ENCODE results near the gene COX4I1. TPM values are rescaled to one million over a fixed set of nuclear protein-coding genes. Genes with fewer than 3 reads are reported as not detected.

COX4I1 gene
- total and polyA plus RNA-seq, 2 of the 8 experiments (the other 6 are each of a cell fraction or from before 2014, with no cell fraction given): 507 to 707 TPM

DNA sequence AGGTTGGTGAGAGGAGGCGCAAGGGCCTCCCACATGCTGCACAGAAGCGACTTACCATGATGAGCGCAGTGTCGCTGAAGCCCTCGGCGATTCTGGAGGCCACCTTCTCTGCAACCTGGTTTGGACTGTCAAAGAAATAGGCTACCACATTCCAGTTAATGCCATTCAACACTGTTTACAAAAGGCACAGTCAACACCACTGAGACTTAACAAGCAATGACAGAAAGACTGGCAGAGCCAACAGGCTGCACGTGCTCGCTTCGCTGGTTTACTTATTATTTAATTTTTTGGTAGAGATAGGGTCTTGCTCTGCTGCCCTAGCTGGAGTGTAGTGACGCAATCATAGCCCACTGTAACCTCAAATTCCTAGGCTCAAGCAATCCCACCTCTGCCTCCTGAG is 18.3 kb upstream of the COX4I1 start:
- Histone ChIP-seq H2BK20ac (ENCODE audit: low read length) (no peak overlapping the region), H4K20me1 (replicated peaks in 1 of 2; ENCODE audit: control insufficient read depth in 1 of 2, insufficient read depth in 2 of 2, low read length in 2 of 2) (peaks cover 2 to 9% of the 10 kb centered on the region in 2 experiments), H3K79me2 (ENCODE audit: control insufficient read depth in 1 of 2, insufficient read depth in 2 of 2, low read length in 2 of 2) (peaks cover 0 to 10% of the 10 kb centered on the region in 2 experiments; a peak in 1 of 4 replicates), H3K4me3 (ENCODE audit: extremely low read depth in 1 of 4, insufficient read depth in 2 of 4, low read depth in 3 of 4, low read length in 4 of 4) (no peak overlapping the region), H3K14ac (ENCODE audit: insufficient read length) (no peak overlapping the region), H4K5ac (ENCODE audit: insufficient read length, low read depth, low read length) (no peak overlapping the region), H3K9ac (replicated peaks in 1 of 4; ENCODE audit: extremely low read depth in 1 of 4, low read depth in 3 of 4, low read length in 3 of 4) (no peak overlapping the region), H2AFZ (ENCODE audit: low read length) (no peak overlapping the region), H3K4me1 (replicated peaks in 1 of 4; ENCODE audit: control insufficient read depth in 3 of 4, insufficient read depth in 4 of 4, low read length in 3 of 4) (no peaks in the 10 kb centered on the region), H2BK15ac (ENCODE audit: low read length) (no peak overlapping the region), H4K8ac (ENCODE audit: extremely low read depth, insufficient read depth, low read length) (no peak overlapping the region), H3K23me2 (ENCODE audit: low read depth, low read length) (no peaks in the 10 kb centered on the region), H3K18ac (ENCODE audit: extremely low read depth, low read length) (no peak overlapping the region), H3K23ac (ENCODE audit: insufficient read length) (no peak overlapping the region), H3K9me3 (ENCODE audit: insufficient read depth in 2 of 2, low read depth in 1 of 2, low read length in 1 of 2) (no peaks in the 10 kb centered on the region), H3K27ac (ENCODE audit: low read depth, low read length) (no peak overlapping the region), H3K79me1 (ENCODE audit: low read depth, low read length) (peaks cover 9% of the 10 kb centered on the region), H3K27me3 (replicated peaks in 1 of 4; ENCODE audit: control insufficient read depth in 3 of 4, extremely low read depth in 1 of 4, insufficient read depth in 3 of 4, low read length in 3 of 4) (no peaks in the 10 kb centered on the region), H3K56ac (replicated peaks; ENCODE audit: insufficient read length, low read depth, low read length) (no peak overlapping the region), H3K4ac (replicated peaks; ENCODE audit: insufficient read length, low read depth, low read length) (no peak overlapping the region), H2AK5ac (ENCODE audit: low read depth, low read length) (no peak overlapping the region), H3K36me3 (ENCODE audit: control insufficient read depth in 2 of 4, insufficient read depth in 4 of 4, low read length in 3 of 4) (peaks cover 17 to 44% (median 26%) of the 10 kb centered on the region in 4 experiments), H4K91ac (replicated peaks; ENCODE audit: insufficient read length, low read length) (no peak overlapping the region), H2BK5ac (ENCODE audit: low read depth, low read length) (no peak overlapping the region), H2BK120ac (replicated peaks; ENCODE audit: low read depth, low read length) (no peak overlapping the region), H3K4me2 (ENCODE audit: insufficient read depth in 1 of 2, low read depth in 2 of 2, low read length in 2 of 2) (no peak overlapping the region), H2BK12ac (ENCODE audit: low read depth, low read length) (no peak overlapping the region)
- ChIA-PET POLR2A (ENCODE audit: partially characterized antibody) (no interaction called here), CTCF (ENCODE audit: partially characterized antibody) (no interaction called here)
- no peak for FAIRE-seq
- 90% methylated on average over 8 of the region's 10 CpGs; no CpG with 5 or more reads in 1 of the 2 experiments for WGBS, 2 experiments (ENCODE audit: extremely low coverage in 1 of 2, insufficient coverage in 1 of 2, insufficient read length in 1 of 2, insufficient replicate concordance in 2 of 2, low coverage in 1 of 2, low lambda C conversion rate in 2 of 2, missing lambda C conversion rate in 1 of 2)
- TF ChIP-seq USF2 (IDR thresholded peaks at IDR 0.05; ENCODE audit: low read length): no peak
- TF ChIP-seq BACH1 (IDR thresholded peaks at IDR 0.05; ENCODE audit: low read length): no peak
- no peak for TF ChIP-seq KDM4A (IDR thresholded peaks at IDR 0.05; ENCODE audit: low read depth, low read length, severe bottlenecking)
- TF ChIP-seq TAF7 (optimal IDR thresholded peaks at IDR 0.05; ENCODE audit: borderline replicate concordance, low read depth, low read length): no peak
- no peak for TF ChIP-seq TCF12 (IDR thresholded peaks at IDR 0.05; ENCODE audit: low read depth, low read length)
- TF ChIP-seq HDAC6 (IDR thresholded peaks at IDR 0.05; ENCODE audit: low read depth, low read length): no peak
- no peak for DNase-seq (ENCODE audit: low read depth in 1 of 2, low spot score in 2 of 2)
